Hematopoietic multipotent progenitor cell treated with erythropoietin and hydrocortisone succinate and interleukin-3 and kit ligand, for 6 days (in vitro differentiated cells): Measurements from ENCODE around the gene ANKRD66.
"Not testable (repeated sequence)": the region's sequence is repeated elsewhere in the genome, so short reads cannot be mapped to it uniquely, and the experiment has no call there.

Source experiments
- DNase-seq: peaks from one replicate; pipeline ENCODE4 v3.0.0-alpha.2; 2015

Gene ANKRD66

GRCh38 chr6:46746696-46747095 is at the start of gene ANKRD66:
Gene ANKRD66, plus strand, starts transcription at chr6:46746933. Its CDS starts 5,016 bp downstream, at chr6:46751949.
- DNase-seq: no peak

- DNase-seq: no peak
Measured at GRCh38 chr6:46699970-46700369, 46.8 kb upstream of the ANKRD66 start.

- peak; percentile 57 for DNase-seq
Measured at GRCh38 chr6:46704562-46704961, 42.2 kb upstream of the ANKRD66 start.

GRCh38 chr6:46706464-46706863 is 40.3 kb upstream of the ANKRD66 start:
- no peak for DNase-seq

- no peak for DNase-seq
Measured at GRCh38 chr6:46711491-46711890, 35.2 kb upstream of the ANKRD66 start.

- no peak for DNase-seq
Measured at GRCh38 chr6:46715141-46715540, 31.6 kb upstream of the ANKRD66 start.

- no peak for DNase-seq
Measured at GRCh38 chr6:46719099-46719498, 27.6 kb upstream of the ANKRD66 start.

GRCh38 chr6:46720401-46720800 is 26.3 kb upstream of the ANKRD66 start:
- DNase-seq: no peak

- no peak for DNase-seq
Measured at GRCh38 chr6:46729787-46730326, 16.9 kb upstream of the ANKRD66 start.

- no peak for DNase-seq
Measured at GRCh38 chr6:46730921-46731461, 15.7 kb upstream of the ANKRD66 start.

- DNase-seq: no peak
Measured at GRCh38 chr6:46733341-46733801, 13.4 kb upstream of the ANKRD66 start.

GRCh38 chr6:46734867-46735719 is 11.6 kb upstream of the ANKRD66 start, which contains the start of gene PLA2G7:
Gene PLA2G7, minus strand, starts transcription at chr6:46735375. Its CDS starts 12,484 bp downstream, at chr6:46722891.
- peak; percentile 14 for DNase-seq

GRCh38 chr6:46735720-46736031 is 11.1 kb upstream of the ANKRD66 start:
- DNase-seq: no peak

- DNase-seq: no peak
Measured at GRCh38 chr6:46736906-46737305, 9.8 kb upstream of the ANKRD66 start.

- no peak for DNase-seq
Measured at GRCh38 chr6:46741482-46741881, 5.3 kb upstream of the ANKRD66 start.

- DNase-seq: no peak
Measured at GRCh38 chr6:46741910-46742309, 4.8 kb upstream of the ANKRD66 start.

GRCh38 chr6:46743425-46744158 is 3.1 kb upstream of the ANKRD66 start:
- no peak for DNase-seq

GRCh38 chr6:46744159-46744725 is 2.5 kb upstream of the ANKRD66 start:
- not testable (repeated sequence) for DNase-seq

- no peak for DNase-seq
Measured at GRCh38 chr6:46745973-46746372, 760 bp upstream of the ANKRD66 start.

- DNase-seq: no peak
Measured at GRCh38 chr6:46748940-46749503, 2.3 kb downstream of the ANKRD66 start.

- DNase-seq: no peak
Measured at GRCh38 chr6:46749731-46750130, 3.0 kb downstream of the ANKRD66 start.

- no peak for DNase-seq
Measured at GRCh38 chr6:46751658-46752057, 4.9 kb downstream of the ANKRD66 start.

- no peak for DNase-seq
Measured at GRCh38 chr6:46755865-46756264, 9.1 kb downstream of the ANKRD66 start.
